Kidney (tissue), 14 donors: ENCODE measurements around the gene BRPF3. TPM values are rescaled to one million over a fixed set of nuclear protein-coding genes. Genes with fewer than 3 reads are reported as not detected.

Experiments
- DNase-seq, 5 donors: peaks; one replicate each; pipeline ENCODE4 v3.0.0-alpha.2; 2013 to 2020
- FAIRE-seq: peaks from 2 replicates; lab custom pipeline; 2012; peaks lifted over from hg19 to GRCh38; lab: Jason Lieb, UNC
- H3K27ac ChIP-seq, 2 donors: one replicate each; pipeline ENCODE4 v1.7.0; 2013; ENCODE audit warnings: low read depth in 2 of 2, low read length in 2 of 2, inconsistent platforms in 1 of 2
- H3K27me3 ChIP-seq: one replicate; pipeline ENCODE4 v1.7.1; 2013; ENCODE audit warnings: low read length, inconsistent platforms; ENCODE audit not compliant: control insufficient read depth, insufficient read depth
- H3K36me3 ChIP-seq, 3 donors: one replicate each; pipeline versions ENCODE4 v1.7.0 to v1.7.1; 2013; ENCODE audit warnings: low read length in 3 of 3, control low read depth in 1 of 3, inconsistent platforms in 1 of 3; ENCODE audit not compliant: insufficient read depth in 3 of 3, control insufficient read depth in 2 of 3
- H3K4me1 ChIP-seq, 3 donors: one replicate each; pipeline versions ENCODE4 v1.7.0 to v1.7.1; 2013; ENCODE audit warnings: low read length in 3 of 3, inconsistent platforms in 1 of 3, low read depth in 1 of 3; ENCODE audit not compliant: control insufficient read depth in 2 of 3, insufficient read depth in 2 of 3
- H3K4me3 ChIP-seq, 3 donors: one replicate each; pipeline versions ENCODE4 v1.7.0 to v1.8.1; 2013; ENCODE audit warnings: low read length in 3 of 3, control low read depth in 1 of 3, inconsistent platforms in 1 of 3
- H3K9ac ChIP-seq, 3 donors: one replicate each; pipeline versions ENCODE4 v1.7.0 to v1.7.1; 2013; ENCODE audit warnings: low read length in 3 of 3, control low read depth in 1 of 3, inconsistent platforms in 1 of 3
- H3K9me3 ChIP-seq, 3 donors: one replicate each; pipeline versions ENCODE4 v1.7.0 to v1.7.1; 2013; ENCODE audit warnings: low read length in 3 of 3, control low read depth in 1 of 3, inconsistent platforms in 1 of 3; ENCODE audit not compliant: control insufficient read depth in 2 of 3, insufficient read depth in 1 of 3
- CTCF ChIP-seq: IDR thresholded peaks from 3 replicates; pipeline ENCODE4 v1.5.1; 2012; ENCODE audit warnings: mild to moderate bottlenecking, moderate library complexity, borderline replicate concordance; ENCODE audit not compliant: insufficient read depth; ENCODE audit errors: extremely low read depth
- intact Hi-C: fragments of 100-400 bp; cut with DNase I; formaldehyde crosslinking; loops from one replicate; pipeline ENCODE4 v1.11.1; 2022
- polyA plus RNA-seq: library from polyadenylated mRNA; stranded (reverse); fragments of 350-450 nt; fragmentation: Illumina TruSeq; extraction: RNeasy Lipid Tissue Mini Kit (QIAGEN cat#74804); gene quantifications from one replicate; pipeline ENCODE4 v1.2.3, GENCODE V29; 2014; ENCODE audit warnings: low read depth, low replicate concordance; ENCODE audit not compliant: insufficient read depth
- total RNA-seq: library from RNA; stranded (reverse); fragmentation: NEBNext Ultra II Directional; extraction: Animal tissue kit (Norgen Biotek cat#: 25700); gene quantifications from one replicate; pipeline ENCODE4 v1.2.1, GENCODE V29; 2021
- donor health status: control.
- donor health status: control.
- donor health status: control.
- donor health status: control.
- donor health status: control.
- donor health status: DM: yes; HTN: yes; CAD: no.
- donor health status: Normal renal cell carcinoma (clear cell type).

BRPF3 gene
- total and polyA plus RNA-seq, 2 donors from 2014 or later = 10.2 to 29.5 TPM

- Histone ChIP-seq H3K27ac (no peak overlapping the region), H3K9me3 (no peaks in the 10 kb centered on the region), H3K36me3 (peaks cover 5 to 56% (median 29%) of the 10 kb centered on the region in 3 donors), H3K27me3 (no peaks in the 10 kb centered on the region), H3K9ac (no peak overlapping the region), H3K4me3 (no peak overlapping the region), H3K4me1 (peaks cover 0 to 15% (median 0%) of the 10 kb centered on the region in 3 donors)
- no peak for TF ChIP-seq CTCF
- no peak for FAIRE-seq
- DNase-seq = no peak
- intact Hi-C loops = no loop called here
These were observed 22.5 kb downstream of the BRPF3 start for GRCh38 chr6:36219081-36219480.

- H3K27ac ChIP-seq = no peak overlapping the region
- H3K36me3 ChIP-seq = peaks cover 6 to 50% (median 24%) of the 10 kb centered on the region in 3 donors
- H3K9me3 ChIP-seq = no peaks in the 10 kb centered on the region
- no peaks in the 10 kb centered on the region for H3K27me3 ChIP-seq
- no peak overlapping the region for H3K9ac ChIP-seq
- peaks cover 0 to 24% (median 7%) of the 10 kb centered on the region in 3 donors for H3K4me1 ChIP-seq
- TF ChIP-seq CTCF = no peak
- no peak overlapping the region for H3K4me3 ChIP-seq
- DNase-seq (no peak), FAIRE-seq (no peak)
- intact Hi-C loops = no loop called here
These were observed 23.7 kb downstream of the BRPF3 start for GRCh38 chr6:36220226-36220625.

- Histone ChIP-seq H3K27me3 (no peaks in the 10 kb centered on the region), H3K4me3 (no peak overlapping the region), H3K4me1 (peaks cover 0 to 31% (median 7%) of the 10 kb centered on the region in 3 donors), H3K9ac (no peak overlapping the region), H3K36me3 (peaks cover 6 to 44% (median 20%) of the 10 kb centered on the region in 3 donors), H3K27ac (no peak overlapping the region), H3K9me3 (no peaks in the 10 kb centered on the region)
- FAIRE-seq = no peak
- intact Hi-C loops = no loop called here
- TF ChIP-seq CTCF = no peak
- DNase-seq = no peak
These were observed 25.1 kb downstream of the BRPF3 start for GRCh38 chr6:36221674-36222073.

- H3K27ac ChIP-seq = no peak overlapping the region
- intact Hi-C loops = no loop called here
- H3K9me3 ChIP-seq = no peaks in the 10 kb centered on the region
- H3K27me3 ChIP-seq = no peaks in the 10 kb centered on the region
- no peak for TF ChIP-seq CTCF
- FAIRE-seq = no peak
- H3K9ac ChIP-seq = no peak overlapping the region
- DNase-seq = no peak
- no peak overlapping the region for H3K4me3 ChIP-seq
- H3K4me1 ChIP-seq = peaks cover 0 to 32% (median 9%) of the 10 kb centered on the region in 3 donors
- H3K36me3 ChIP-seq = peaks cover 6 to 40% (median 18%) of the 10 kb centered on the region in 3 donors
These were observed 26.4 kb downstream of the BRPF3 start for GRCh38 chr6:36222924-36223323.
